Measurements from ENCODE around the gene GALK2. TPM values are rescaled to one million over a fixed set of nuclear protein-coding genes. Genes with fewer than 3 reads are reported as not detected.

Gene GALK2
- total and polyA plus RNA-seq, 9 donors, result 13.4 to 26.5 (median 15.4) TPM

DNA sequence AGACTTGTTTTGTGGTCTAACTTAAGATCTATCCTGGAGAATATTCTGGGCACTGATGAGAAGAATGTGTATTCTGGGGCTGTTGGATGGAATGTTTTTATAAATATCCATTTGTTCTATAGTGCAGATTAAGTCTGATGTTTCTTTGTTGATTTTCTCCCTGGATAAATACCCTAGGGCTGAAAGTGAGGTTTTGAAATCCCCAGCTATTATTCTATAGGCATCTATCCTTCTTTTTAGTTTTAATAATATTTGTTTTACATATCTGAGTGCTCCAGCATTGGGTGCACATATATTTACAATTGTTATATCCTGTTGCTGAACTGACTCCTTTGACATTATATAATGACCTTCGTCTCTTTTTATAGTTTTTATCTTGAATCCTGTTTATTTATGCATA, 42.9 kb downstream of the GALK2 start:
- no peak for DNase-seq
- Histone ChIP-seq H3K9me3 (replicated peaks; ENCODE audit: control insufficient read depth, low read depth, low read length) (peaks cover 15% of the 10 kb centered on the region), H3K36me3 (ENCODE audit: control insufficient read depth, insufficient read depth, low read length) (peaks cover 5% of the 10 kb centered on the region), H3K4me3 (ENCODE audit: low read length) (no peak overlapping the region), H3K27me3 (ENCODE audit: control insufficient read depth, insufficient read depth, low read length) (no peaks in the 10 kb centered on the region), H3K4me1 (ENCODE audit: control insufficient read depth, insufficient read depth, low read length) (no peaks in the 10 kb centered on the region), H3K27ac (ENCODE audit: low read length) (no peak overlapping the region)
- no CpG with 5 or more reads among the region's 1 CpG for whole genome bisulfite sequencing (ENCODE audit: insufficient coverage)

GRCh38 chr15:49215768-49216739, 46.0 kb downstream of the GALK2 start:
- no peak for DNase-seq
- Histone ChIP-seq H3K27ac (ENCODE audit: low read length) (no peak overlapping the region), H3K27me3 (ENCODE audit: control insufficient read depth, insufficient read depth, low read length) (no peaks in the 10 kb centered on the region), H3K4me1 (ENCODE audit: control insufficient read depth, insufficient read depth, low read length) (no peaks in the 10 kb centered on the region), H3K9me3 (replicated peaks; ENCODE audit: control insufficient read depth, low read depth, low read length) (peaks cover 11% of the 10 kb centered on the region), H3K4me3 (ENCODE audit: low read length) (no peak overlapping the region), H3K36me3 (ENCODE audit: control insufficient read depth, insufficient read depth, low read length) (peaks cover 10% of the 10 kb centered on the region)
- 72% methylated on average over 2 of the region's 7 CpGs for WGBS (ENCODE audit: insufficient coverage)

DNA sequence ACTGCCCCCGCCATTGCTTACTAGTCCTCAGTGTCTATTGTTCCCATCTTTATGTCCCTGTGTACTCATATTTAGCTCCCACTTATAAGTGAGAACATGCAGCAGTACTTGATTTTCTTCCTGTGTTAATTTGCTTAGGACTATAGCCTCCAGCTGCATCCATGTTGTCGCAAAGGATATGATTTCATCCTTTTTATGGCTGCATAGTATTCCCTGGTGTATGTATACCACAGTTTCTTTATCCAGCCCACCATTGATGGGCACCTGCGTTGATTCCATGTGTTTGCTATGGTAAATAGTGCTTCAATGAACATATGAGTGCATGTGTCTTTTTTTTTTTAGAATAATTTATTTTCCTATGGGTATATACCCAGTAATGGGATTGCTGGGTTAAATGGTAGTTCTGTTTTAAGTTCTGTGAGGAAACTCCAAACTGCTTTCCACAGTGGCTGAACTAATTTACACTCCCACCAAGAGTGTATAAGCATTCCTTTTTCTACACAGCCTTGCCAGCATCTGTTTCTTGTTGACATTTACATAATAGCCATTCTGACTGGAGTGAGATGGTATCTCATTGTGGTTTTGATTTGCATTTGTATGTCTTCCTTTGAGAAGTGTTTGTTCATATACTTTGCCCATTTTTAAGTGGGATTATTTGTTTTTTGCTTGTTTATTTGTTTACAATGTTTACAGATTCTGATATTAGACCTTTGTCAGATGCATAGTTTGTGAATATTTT, 53.7 kb downstream of the GALK2 start:
- peaks cover 19% of the 10 kb centered on the region for H3K9me3 ChIP-seq (replicated peaks; ENCODE audit: control insufficient read depth, low read depth, low read length)
- no peak overlapping the region for H3K27ac ChIP-seq (ENCODE audit: low read length)
- H3K27me3 ChIP-seq (ENCODE audit: control insufficient read depth, insufficient read depth, low read length), result no peaks in the 10 kb centered on the region
- WGBS (ENCODE audit: insufficient coverage), result 100% methylated on average over 1 of the region's 3 CpGs
- peaks cover 11% of the 10 kb centered on the region for H3K36me3 ChIP-seq (ENCODE audit: control insufficient read depth, insufficient read depth, low read length)
- no peak overlapping the region for H3K4me3 ChIP-seq (ENCODE audit: low read length)
- no peaks in the 10 kb centered on the region for H3K4me1 ChIP-seq (ENCODE audit: control insufficient read depth, insufficient read depth, low read length)
- no peak for DNase-seq

DNA sequence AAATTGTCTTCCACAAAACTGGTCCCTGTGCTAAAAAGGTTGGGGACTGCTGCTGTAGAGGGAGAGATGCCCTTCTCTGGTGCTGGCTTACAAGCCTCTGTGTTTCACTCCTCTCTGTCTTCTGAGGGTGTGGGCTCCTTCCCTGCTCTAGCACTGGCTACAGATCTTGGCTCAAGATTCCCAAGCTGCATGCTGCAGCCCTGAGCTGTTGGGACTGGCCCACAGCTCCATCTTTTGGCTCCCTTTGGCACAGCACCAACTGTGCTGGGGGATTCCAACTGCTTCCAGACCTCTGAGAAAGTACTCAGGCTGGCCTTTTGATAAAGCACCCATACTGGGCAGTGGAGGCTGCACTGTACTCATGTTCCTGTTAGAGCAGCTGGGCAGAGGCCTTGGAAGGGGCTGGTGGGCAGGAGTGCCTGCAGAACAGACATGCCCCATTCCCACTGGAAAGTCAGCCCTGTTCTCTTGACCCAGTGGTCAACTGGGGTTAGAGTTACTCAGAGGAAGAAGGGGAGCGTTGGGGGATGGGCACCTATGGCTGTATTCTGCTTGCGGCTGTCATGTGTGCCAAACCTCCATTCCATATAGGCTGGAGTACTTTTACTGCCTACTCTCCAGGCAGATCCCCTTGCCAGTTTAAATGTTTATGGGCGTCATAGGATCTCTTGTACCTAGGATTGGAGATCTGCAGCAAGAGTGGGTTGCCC, 55.7 kb downstream of the GALK2 start:
- no peak for DNase-seq
- Histone ChIP-seq H3K36me3 (ENCODE audit: control insufficient read depth, insufficient read depth, low read length) (peaks cover 8% of the 10 kb centered on the region), H3K9me3 (replicated peaks; ENCODE audit: control insufficient read depth, low read depth, low read length) (peaks cover 17% of the 10 kb centered on the region), H3K27ac (ENCODE audit: low read length) (no peak overlapping the region), H3K27me3 (ENCODE audit: control insufficient read depth, insufficient read depth, low read length) (no peaks in the 10 kb centered on the region), H3K4me3 (ENCODE audit: low read length) (no peak overlapping the region), H3K4me1 (ENCODE audit: control insufficient read depth, insufficient read depth, low read length) (no peaks in the 10 kb centered on the region)
- WGBS (ENCODE audit: insufficient coverage), result 67% methylated on average over 1 of the region's 3 CpGs

DNA sequence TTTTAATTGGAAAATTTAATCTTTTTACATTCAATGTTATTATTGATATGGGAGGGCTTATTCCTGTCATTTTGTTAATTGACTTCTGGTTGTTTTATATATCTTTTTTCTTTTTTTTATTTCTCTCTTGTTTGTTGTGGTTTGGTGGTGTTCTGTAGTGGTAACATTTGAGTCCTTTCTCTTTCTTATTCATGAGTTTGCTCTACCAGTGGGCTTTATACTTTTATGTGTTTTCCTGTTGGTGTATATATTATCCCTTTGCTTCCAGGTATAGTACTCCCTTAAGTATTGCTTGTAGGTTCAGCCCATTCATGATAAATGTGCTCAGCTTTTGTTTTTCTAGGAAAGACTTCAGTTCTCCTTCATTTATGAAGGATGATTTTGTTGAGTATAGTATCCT, 57.6 kb downstream of the GALK2 start:
- Histone ChIP-seq H3K27ac (ENCODE audit: low read length) (no peak overlapping the region), H3K36me3 (ENCODE audit: control insufficient read depth, insufficient read depth, low read length) (peaks cover 8% of the 10 kb centered on the region), H3K4me1 (ENCODE audit: control insufficient read depth, insufficient read depth, low read length) (no peaks in the 10 kb centered on the region), H3K4me3 (ENCODE audit: low read length) (no peak overlapping the region), H3K9me3 (replicated peaks; ENCODE audit: control insufficient read depth, low read depth, low read length) (peaks cover 14% of the 10 kb centered on the region), H3K27me3 (ENCODE audit: control insufficient read depth, insufficient read depth, low read length) (no peaks in the 10 kb centered on the region)
- no peak for DNase-seq

- H3K27me3 ChIP-seq (ENCODE audit: control insufficient read depth, insufficient read depth, low read length), result no peaks in the 10 kb centered on the region
- no peak overlapping the region for H3K27ac ChIP-seq (ENCODE audit: low read length)
- WGBS (ENCODE audit: insufficient coverage), result 95% methylated on average over 3 of the region's 5 CpGs
- H3K4me3 ChIP-seq (ENCODE audit: low read length), result no peak overlapping the region
- H3K9me3 ChIP-seq (replicated peaks; ENCODE audit: control insufficient read depth, low read depth, low read length), result peaks cover 7% of the 10 kb centered on the region
- DNase-seq, result no peak
- peaks cover 8% of the 10 kb centered on the region for H3K36me3 ChIP-seq (ENCODE audit: control insufficient read depth, insufficient read depth, low read length)
- H3K4me1 ChIP-seq (ENCODE audit: control insufficient read depth, insufficient read depth, low read length), result no peaks in the 10 kb centered on the region
Measured at GRCh38 chr15:49229922-49230321, 59.9 kb downstream of the GALK2 start.

DNA sequence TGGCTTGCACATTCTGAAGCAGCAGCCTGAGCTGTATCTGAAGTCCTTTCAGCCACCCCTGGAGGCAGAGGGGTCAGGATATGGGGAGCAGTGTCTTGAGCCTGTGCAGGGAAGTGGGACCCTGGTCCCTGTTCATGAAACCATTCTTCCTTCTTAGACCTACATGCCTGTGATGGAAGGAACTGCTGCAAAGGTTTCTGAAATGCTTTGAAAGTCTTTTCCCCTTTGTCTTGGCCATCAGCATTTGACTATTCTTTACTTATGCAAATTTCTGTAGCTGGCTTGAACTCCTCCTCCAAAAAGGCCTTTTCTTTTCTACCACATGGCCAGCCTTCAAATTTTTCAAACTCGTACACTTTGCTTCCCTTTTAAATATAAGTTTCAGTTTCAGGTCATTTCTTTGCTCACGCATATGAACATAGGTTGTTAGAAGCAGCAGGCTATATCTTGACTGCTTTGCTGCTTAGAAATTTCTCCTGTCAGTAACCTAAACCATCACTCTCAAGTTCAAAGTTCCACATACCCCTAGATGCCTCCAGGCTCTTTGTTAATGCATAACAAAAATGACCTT, 62.3 kb downstream of the GALK2 start:
- Histone ChIP-seq H3K27me3 (ENCODE audit: control insufficient read depth, insufficient read depth, low read length) (no peaks in the 10 kb centered on the region), H3K9me3 (replicated peaks; ENCODE audit: control insufficient read depth, low read depth, low read length) (peaks cover 4% of the 10 kb centered on the region), H3K36me3 (ENCODE audit: control insufficient read depth, insufficient read depth, low read length) (no peaks in the 10 kb centered on the region), H3K27ac (ENCODE audit: low read length) (no peak overlapping the region), H3K4me1 (ENCODE audit: control insufficient read depth, insufficient read depth, low read length) (no peaks in the 10 kb centered on the region), H3K4me3 (ENCODE audit: low read length) (no peak overlapping the region)
- no CpG with 5 or more reads among the region's 2 CpGs for WGBS (ENCODE audit: insufficient coverage)
- DNase-seq, result no peak

DNA sequence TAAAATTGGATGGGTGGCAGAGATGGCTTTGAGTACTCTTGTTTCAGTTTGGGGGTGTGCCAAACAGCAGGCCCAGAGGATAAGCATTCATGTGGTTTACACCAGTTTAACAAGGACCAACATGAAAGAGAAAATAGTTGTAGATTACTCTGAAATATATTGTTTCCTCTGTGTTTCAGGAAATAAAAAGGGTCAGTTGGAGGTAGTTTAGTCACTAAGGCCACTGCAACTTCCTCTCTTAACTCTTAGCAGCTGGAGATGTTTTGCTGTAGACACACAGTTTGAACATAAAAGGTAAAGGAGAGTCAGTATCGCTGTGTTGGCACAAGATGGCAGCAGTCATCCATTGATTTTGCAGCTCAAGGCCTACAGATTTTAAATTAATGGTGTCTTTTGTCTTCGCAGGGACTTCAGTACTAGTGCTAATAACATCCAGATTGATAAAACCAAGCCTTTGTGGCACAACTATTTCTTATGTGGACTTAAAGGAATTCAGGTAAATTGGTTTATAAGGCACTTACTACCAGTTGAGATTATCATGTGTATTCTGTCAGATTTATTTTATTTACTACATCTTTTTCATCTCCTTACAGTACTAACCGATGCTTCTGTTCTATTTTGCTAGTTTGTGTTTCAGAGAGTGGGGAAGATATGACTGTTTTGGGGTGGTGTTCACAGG, 65.5 kb downstream of the GALK2 start:
- Histone ChIP-seq H3K27me3 (ENCODE audit: control insufficient read depth, insufficient read depth, low read length) (no peaks in the 10 kb centered on the region), H3K9me3 (replicated peaks; ENCODE audit: control insufficient read depth, low read depth, low read length) (no peaks in the 10 kb centered on the region), H3K27ac (ENCODE audit: low read length) (no peak overlapping the region), H3K4me1 (ENCODE audit: control insufficient read depth, insufficient read depth, low read length) (no peaks in the 10 kb centered on the region), H3K4me3 (ENCODE audit: low read length) (no peak overlapping the region), H3K36me3 (ENCODE audit: control insufficient read depth, insufficient read depth, low read length) (no peaks in the 10 kb centered on the region)
- DNase-seq, result peak; percentile 89
- WGBS (ENCODE audit: insufficient coverage), result no CpG with 5 or more reads among the region's 3 CpGs

- H3K4me3 ChIP-seq (ENCODE audit: low read length), result no peak overlapping the region
- H3K9me3 ChIP-seq (replicated peaks; ENCODE audit: control insufficient read depth, low read depth, low read length), result no peaks in the 10 kb centered on the region
- H3K36me3 ChIP-seq (ENCODE audit: control insufficient read depth, insufficient read depth, low read length), result no peaks in the 10 kb centered on the region
- H3K27me3 ChIP-seq (ENCODE audit: control insufficient read depth, insufficient read depth, low read length), result no peaks in the 10 kb centered on the region
- H3K4me1 ChIP-seq (ENCODE audit: control insufficient read depth, insufficient read depth, low read length), result no peaks in the 10 kb centered on the region
- no peak for DNase-seq
- H3K27ac ChIP-seq (ENCODE audit: low read length), result no peak overlapping the region
Measured at GRCh38 chr15:49236869-49237268, 66.8 kb downstream of the GALK2 start.
